ENCODE results near the gene NFIA.

DNA sequence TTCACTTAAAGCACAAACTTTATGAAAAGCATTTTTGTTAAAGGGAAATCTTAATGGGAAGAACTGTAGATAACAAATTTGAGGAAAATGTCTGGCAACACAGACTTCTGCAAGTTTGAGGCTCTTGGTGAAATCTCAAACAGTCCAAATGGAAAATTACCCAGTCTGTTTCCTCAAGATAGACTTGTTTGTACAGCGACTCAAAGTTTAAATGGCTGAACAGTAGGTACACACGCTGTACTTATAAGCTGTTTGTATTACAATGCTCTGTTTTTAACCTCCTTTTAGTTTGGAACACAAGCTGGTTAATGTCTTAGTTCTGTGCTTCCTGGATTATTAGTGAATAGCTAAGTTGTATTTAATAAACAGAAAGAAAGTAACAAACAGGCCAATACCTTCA is 217.1 kb downstream of the NFIA start:
- TF ChIP-seq, protein P1, sequence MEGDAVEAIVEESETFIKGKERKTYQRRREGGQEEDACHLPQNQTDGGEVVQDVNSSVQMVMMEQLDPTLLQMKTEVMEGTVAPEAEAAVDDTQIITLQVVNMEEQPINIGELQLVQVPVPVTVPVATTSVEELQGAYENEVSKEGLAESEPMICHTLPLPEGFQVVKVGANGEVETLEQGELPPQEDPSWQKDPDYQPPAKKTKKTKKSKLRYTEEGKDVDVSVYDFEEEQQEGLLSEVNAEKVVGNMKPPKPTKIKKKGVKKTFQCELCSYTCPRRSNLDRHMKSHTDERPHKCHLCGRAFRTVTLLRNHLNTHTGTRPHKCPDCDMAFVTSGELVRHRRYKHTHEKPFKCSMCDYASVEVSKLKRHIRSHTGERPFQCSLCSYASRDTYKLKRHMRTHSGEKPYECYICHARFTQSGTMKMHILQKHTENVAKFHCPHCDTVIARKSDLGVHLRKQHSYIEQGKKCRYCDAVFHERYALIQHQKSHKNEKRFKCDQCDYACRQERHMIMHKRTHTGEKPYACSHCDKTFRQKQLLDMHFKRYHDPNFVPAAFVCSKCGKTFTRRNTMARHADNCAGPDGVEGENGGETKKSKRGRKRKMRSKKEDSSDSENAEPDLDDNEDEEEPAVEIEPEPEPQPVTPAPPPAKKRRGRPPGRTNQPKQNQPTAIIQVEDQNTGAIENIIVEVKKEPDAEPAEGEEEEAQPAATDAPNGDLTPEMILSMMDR (conservative IDR thresholded peaks at IDR 0.05; ENCODE audit: low read depth, low read length), result no peak
- no peak for TF ChIP-seq EZH2 (IDR thresholded peaks at IDR 0.05; ENCODE audit: borderline replicate concordance, low read depth, low read length, poor library complexity, severe bottlenecking)
